Measurements from ENCODE around the gene EIF3M. TPM values are rescaled to one million over a fixed set of nuclear protein-coding genes. Genes with fewer than 3 reads are reported as not detected.

Gene EIF3M
- total and polyA plus RNA-seq, 2 of the 8 experiments (the other 6 are each of a cell fraction or from before 2014, with no cell fraction given): 302 to 444 TPM

GRCh38 chr11:32613500-32614151, 30.0 kb downstream of the EIF3M start:
- ChIA-PET POLR2A (ENCODE audit: partially characterized antibody) (no interaction called here), CTCF (ENCODE audit: partially characterized antibody) (no interaction called here)
- Histone ChIP-seq H3K56ac (replicated peaks; ENCODE audit: insufficient read length, low read depth, low read length) (no peak overlapping the region), H3K23me2 (ENCODE audit: low read depth, low read length) (no peaks in the 10 kb centered on the region), H4K8ac (ENCODE audit: extremely low read depth, insufficient read depth, low read length) (no peak overlapping the region), H3K79me2 (ENCODE audit: control insufficient read depth in 1 of 2, insufficient read depth in 2 of 2, low read length in 2 of 2) (no peaks in the 10 kb centered on the region), H2BK20ac (ENCODE audit: low read length) (no peak overlapping the region), H2BK12ac (ENCODE audit: low read depth, low read length) (no peak overlapping the region), H3K27ac (ENCODE audit: low read depth, low read length) (no peak overlapping the region), H3K36me3 (ENCODE audit: control insufficient read depth in 2 of 4, insufficient read depth in 4 of 4, low read length in 3 of 4) (no peaks in the 10 kb centered on the region), H4K20me1 (replicated peaks in 1 of 2; ENCODE audit: control insufficient read depth in 1 of 2, insufficient read depth in 2 of 2, low read length in 2 of 2) (no peaks in the 10 kb centered on the region), H3K18ac (ENCODE audit: extremely low read depth, low read length) (no peak overlapping the region), H2BK120ac (replicated peaks; ENCODE audit: low read depth, low read length) (no peak overlapping the region), H3K9me3 (ENCODE audit: insufficient read depth in 2 of 2, low read depth in 1 of 2, low read length in 1 of 2) (no peaks in the 10 kb centered on the region), H2AFZ (ENCODE audit: low read length) (no peak overlapping the region), H3K4me3 (ENCODE audit: extremely low read depth in 1 of 4, insufficient read depth in 2 of 4, low read depth in 3 of 4, low read length in 4 of 4) (no peak overlapping the region), H3K79me1 (ENCODE audit: low read depth, low read length) (no peaks in the 10 kb centered on the region), H3K9ac (replicated peaks in 1 of 4; ENCODE audit: extremely low read depth in 1 of 4, low read depth in 3 of 4, low read length in 3 of 4) (no peak overlapping the region), H2BK15ac (ENCODE audit: low read length) (no peak overlapping the region), H3K27me3 (replicated peaks in 1 of 4; ENCODE audit: control insufficient read depth in 3 of 4, extremely low read depth in 1 of 4, insufficient read depth in 3 of 4, low read length in 3 of 4) (no peaks in the 10 kb centered on the region), H3K4me2 (ENCODE audit: insufficient read depth in 1 of 2, low read depth in 2 of 2, low read length in 2 of 2) (no peak overlapping the region), H4K91ac (replicated peaks; ENCODE audit: insufficient read length, low read length) (no peak overlapping the region), H4K5ac (ENCODE audit: insufficient read length, low read depth, low read length) (no peak overlapping the region), H3K4ac (replicated peaks; ENCODE audit: insufficient read length, low read depth, low read length) (no peak overlapping the region), H2BK5ac (ENCODE audit: low read depth, low read length) (no peak overlapping the region), H3K14ac (ENCODE audit: insufficient read length) (no peak overlapping the region), H3K23ac (ENCODE audit: insufficient read length) (no peak overlapping the region), H2AK5ac (ENCODE audit: low read depth, low read length) (no peak overlapping the region), H3K4me1 (replicated peaks in 1 of 4; ENCODE audit: control insufficient read depth in 3 of 4, insufficient read depth in 4 of 4, low read length in 3 of 4) (no peaks in the 10 kb centered on the region)
- DNase-seq (ENCODE audit: low read depth in 1 of 2, low spot score in 2 of 2) (no peak), FAIRE-seq (no peak)
- 88% methylated on average over 4 of the region's 4 CpGs; no CpG with 5 or more reads in 1 of the 2 experiments for WGBS, 2 experiments (ENCODE audit: extremely low coverage in 1 of 2, insufficient coverage in 1 of 2, insufficient read length in 1 of 2, insufficient replicate concordance in 2 of 2, low coverage in 1 of 2, low lambda C conversion rate in 2 of 2, missing lambda C conversion rate in 1 of 2)
- no peak for TF ChIP-seq SP1 (IDR thresholded peaks at IDR 0.05; ENCODE audit: low read depth, low read length)
- TF ChIP-seq RFX5 (IDR thresholded peaks at IDR 0.05; ENCODE audit: borderline replicate concordance, low read depth, low read length): no peak
- TF ChIP-seq HDAC2 (IDR thresholded peaks at IDR 0.05; ENCODE audit: borderline replicate concordance in 1 of 2, low read depth in 2 of 2, low read length in 2 of 2): no peak
- TF ChIP-seq SRF (IDR thresholded peaks at IDR 0.05; ENCODE audit: low read depth, low read length): no peak
- TF ChIP-seq EP300 (IDR thresholded peaks at IDR 0.05; ENCODE audit: borderline replicate concordance in 1 of 2, low read depth in 2 of 2, low read length in 2 of 2): no peak
- TF ChIP-seq GTF2F1 (IDR thresholded peaks at IDR 0.05; ENCODE audit: borderline replicate concordance, low read depth, low read length): no peak
- no peak for TF ChIP-seq TAF1 (IDR thresholded peaks at IDR 0.05; ENCODE audit: low read depth, low read length)
- TF ChIP-seq E2F6 (IDR thresholded peaks at IDR 0.05): no peak
- TF ChIP-seq SAP30 (IDR thresholded peaks at IDR 0.05; ENCODE audit: insufficient read depth, insufficient replicate concordance, low read length): no peak
- no peak for TF ChIP-seq KDM4A (IDR thresholded peaks at IDR 0.05; ENCODE audit: low read depth, low read length, severe bottlenecking)
- TF ChIP-seq BCL11A (IDR thresholded peaks at IDR 0.05; ENCODE audit: low read depth in 2 of 2, low read length in 2 of 2): no peak
- no peak for TF ChIP-seq CBX8 (IDR thresholded peaks at IDR 0.05; ENCODE audit: borderline replicate concordance, low read depth, low read length)
- no peak for TF ChIP-seq CBX5 (IDR thresholded peaks at IDR 0.05; ENCODE audit: low read depth, low read length)

Measured in H1 (cell line).